ENCODE results near the gene RAB25.

RAB25 gene

GRCh38 chr1:156060937-156061636 is at the start of gene RAB25:
TSS of gene RAB25 (plus strand) at chr1:156061160. CDS start at chr1:156061401, 241 bp downstream.
- TF ChIP-seq CTCF (IDR thresholded peaks at IDR 0.05; ENCODE audit: low read depth, low read length), result no peak
- no peak for DNase-seq (ENCODE audit: extremely low read depth, low read depth)

GRCh38 chr1:156012051-156012817 is 48.7 kb upstream of the RAB25 start:
- TF ChIP-seq CTCF (IDR thresholded peaks at IDR 0.05; ENCODE audit: low read depth, low read length), result no peak
- DNase-seq (ENCODE audit: extremely low read depth, low read depth), result no peak

GRCh38 chr1:156014829-156015228 is 46.1 kb upstream of the RAB25 start:
- DNase-seq (ENCODE audit: extremely low read depth, low read depth), result no peak
- TF ChIP-seq CTCF (IDR thresholded peaks at IDR 0.05; ENCODE audit: low read depth, low read length), result no peak

- no peak for TF ChIP-seq CTCF (IDR thresholded peaks at IDR 0.05; ENCODE audit: low read depth, low read length)
- no peak for DNase-seq (ENCODE audit: extremely low read depth, low read depth)
These were observed 41.0 kb upstream of the RAB25 start for GRCh38 chr1:156019946-156020292.

GRCh38 chr1:156020293-156021092 is 40.5 kb upstream of the RAB25 start, which contains the start of gene SSR2:
TSS of gene SSR2 (minus strand) at chr1:156020951. CDS start at chr1:156020167, 784 bp downstream.
- DNase-seq (ENCODE audit: extremely low read depth, low read depth), result peak; percentile 70
- no peak; the same call in 1 of the 2 replicates for TF ChIP-seq CTCF (IDR thresholded peaks at IDR 0.05; ENCODE audit: low read depth, low read length)

GRCh38 chr1:156021093-156021428 is 39.9 kb upstream of the RAB25 start:
- DNase-seq (ENCODE audit: extremely low read depth, low read depth), result no peak
- TF ChIP-seq CTCF (IDR thresholded peaks at IDR 0.05; ENCODE audit: low read depth, low read length), result no peak

Data from AG09319 (cell line).